ENCODE measurements around the gene FOXL3.

DNA sequence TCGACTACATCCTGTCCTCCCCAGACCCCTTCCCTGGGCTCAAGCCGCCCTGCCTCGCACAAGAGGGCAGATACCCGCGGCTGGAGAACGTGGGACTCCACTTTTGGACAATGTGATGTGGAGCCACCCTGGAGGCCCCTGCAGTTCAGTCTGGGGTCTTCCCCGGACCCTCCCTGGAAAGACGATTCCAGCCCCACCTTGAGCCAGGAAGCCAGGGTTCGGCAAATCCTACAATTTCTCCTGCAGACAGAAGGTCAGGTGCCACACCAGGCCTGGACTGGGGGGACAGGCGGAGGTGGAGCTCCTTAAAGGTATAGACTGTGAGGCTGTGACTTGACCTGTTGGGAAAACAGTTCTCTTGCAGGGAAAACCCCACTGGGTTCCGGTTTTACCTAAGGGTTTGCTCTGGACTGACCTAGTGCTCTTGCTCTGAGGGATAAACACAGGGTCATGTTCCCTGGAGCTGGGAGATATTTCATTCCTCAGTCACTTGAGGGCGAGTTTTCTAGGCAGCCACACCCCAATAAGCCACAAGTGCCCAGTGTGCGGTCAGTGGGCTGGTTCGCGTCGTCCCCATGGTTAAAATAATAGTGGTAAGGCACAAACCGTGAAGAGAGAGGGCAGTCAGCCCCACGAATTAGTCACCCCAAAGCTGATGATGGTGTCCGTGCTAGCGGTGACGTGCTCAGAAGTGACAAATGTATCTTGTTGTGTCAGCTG, 1.6 kb downstream of the FOXL3 start:
- TF ChIP-seq, protein P1, sequence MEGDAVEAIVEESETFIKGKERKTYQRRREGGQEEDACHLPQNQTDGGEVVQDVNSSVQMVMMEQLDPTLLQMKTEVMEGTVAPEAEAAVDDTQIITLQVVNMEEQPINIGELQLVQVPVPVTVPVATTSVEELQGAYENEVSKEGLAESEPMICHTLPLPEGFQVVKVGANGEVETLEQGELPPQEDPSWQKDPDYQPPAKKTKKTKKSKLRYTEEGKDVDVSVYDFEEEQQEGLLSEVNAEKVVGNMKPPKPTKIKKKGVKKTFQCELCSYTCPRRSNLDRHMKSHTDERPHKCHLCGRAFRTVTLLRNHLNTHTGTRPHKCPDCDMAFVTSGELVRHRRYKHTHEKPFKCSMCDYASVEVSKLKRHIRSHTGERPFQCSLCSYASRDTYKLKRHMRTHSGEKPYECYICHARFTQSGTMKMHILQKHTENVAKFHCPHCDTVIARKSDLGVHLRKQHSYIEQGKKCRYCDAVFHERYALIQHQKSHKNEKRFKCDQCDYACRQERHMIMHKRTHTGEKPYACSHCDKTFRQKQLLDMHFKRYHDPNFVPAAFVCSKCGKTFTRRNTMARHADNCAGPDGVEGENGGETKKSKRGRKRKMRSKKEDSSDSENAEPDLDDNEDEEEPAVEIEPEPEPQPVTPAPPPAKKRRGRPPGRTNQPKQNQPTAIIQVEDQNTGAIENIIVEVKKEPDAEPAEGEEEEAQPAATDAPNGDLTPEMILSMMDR (IDR thresholded peaks at IDR 0.05): no peak
- TF ChIP-seq POLR2A (IDR thresholded peaks at IDR 0.05): no peak

All from adrenal gland (tissue), 5 donors.